ENCODE measurements around the gene CLCA4.

CLCA4 gene

DNA sequence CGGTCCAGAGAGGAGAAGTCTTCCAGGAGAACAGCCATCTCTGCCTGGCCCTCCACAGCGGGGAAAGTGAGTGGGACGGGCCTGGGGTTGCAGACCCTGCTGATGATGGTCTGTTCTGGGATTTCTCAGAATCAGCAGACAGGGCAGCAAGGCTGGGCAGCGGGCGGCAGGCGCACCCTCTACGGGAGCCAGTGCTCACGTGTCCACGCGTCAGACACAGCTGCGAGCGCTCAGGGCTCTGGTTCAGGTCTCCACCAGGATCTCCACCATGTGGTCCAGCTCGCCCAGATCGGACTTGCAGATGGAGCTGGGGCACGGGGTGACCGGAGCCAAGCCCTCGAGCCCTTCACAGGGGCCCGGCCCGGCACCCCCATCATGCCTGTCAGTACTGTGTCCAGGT lies 5.5 kb downstream of the CLCA4 start:
- TF ChIP-seq CTCF (IDR thresholded peaks at IDR 0.05), result no peak

- no peak for TF ChIP-seq CTCF (IDR thresholded peaks at IDR 0.05)
These were observed 10.9 kb downstream of the CLCA4 start for GRCh38 chr1:86557739-86558138.

DNA sequence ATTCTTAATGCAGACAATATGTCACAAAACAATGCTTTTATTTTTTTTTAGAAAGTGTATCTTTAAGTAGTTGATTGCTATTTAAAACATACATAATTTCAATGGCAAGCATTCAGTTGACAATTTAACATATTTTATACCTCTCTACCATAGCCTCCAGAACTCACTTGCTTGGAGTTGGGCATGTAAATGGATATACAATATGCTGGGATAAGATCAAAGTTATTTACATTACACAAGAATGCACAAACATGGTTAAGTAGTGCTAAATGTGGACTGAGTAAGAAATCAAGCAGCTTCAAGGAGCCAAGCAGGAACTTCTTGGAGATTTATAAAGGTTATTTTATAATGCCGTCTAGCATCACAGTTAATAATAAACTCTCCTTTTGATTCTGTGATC lies 17.0 kb downstream of the CLCA4 start:
- no peak for TF ChIP-seq CTCF (IDR thresholded peaks at IDR 0.05)

DNA sequence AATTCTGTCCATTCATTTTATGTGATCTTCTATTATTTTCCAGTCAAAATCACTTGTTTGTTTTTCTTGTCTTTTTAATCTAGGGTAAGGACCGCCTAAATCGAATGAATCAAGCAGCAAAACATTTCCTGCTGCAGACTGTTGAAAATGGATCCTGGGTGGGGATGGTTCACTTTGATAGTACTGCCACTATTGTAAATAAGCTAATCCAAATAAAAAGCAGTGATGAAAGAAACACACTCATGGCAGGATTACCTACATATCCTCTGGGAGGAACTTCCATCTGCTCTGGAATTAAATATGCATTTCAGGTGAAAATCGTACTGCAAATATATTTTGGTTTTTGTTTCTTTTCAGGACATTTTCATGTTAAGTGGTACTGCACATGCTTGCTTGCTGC lies 20.5 kb downstream of the CLCA4 start:
- no peak for TF ChIP-seq CTCF (IDR thresholded peaks at IDR 0.05)

GRCh38 chr1:86567878-86568277 lies 21.0 kb downstream of the CLCA4 start:
- TF ChIP-seq CTCF (IDR thresholded peaks at IDR 0.05), result no peak

DNA sequence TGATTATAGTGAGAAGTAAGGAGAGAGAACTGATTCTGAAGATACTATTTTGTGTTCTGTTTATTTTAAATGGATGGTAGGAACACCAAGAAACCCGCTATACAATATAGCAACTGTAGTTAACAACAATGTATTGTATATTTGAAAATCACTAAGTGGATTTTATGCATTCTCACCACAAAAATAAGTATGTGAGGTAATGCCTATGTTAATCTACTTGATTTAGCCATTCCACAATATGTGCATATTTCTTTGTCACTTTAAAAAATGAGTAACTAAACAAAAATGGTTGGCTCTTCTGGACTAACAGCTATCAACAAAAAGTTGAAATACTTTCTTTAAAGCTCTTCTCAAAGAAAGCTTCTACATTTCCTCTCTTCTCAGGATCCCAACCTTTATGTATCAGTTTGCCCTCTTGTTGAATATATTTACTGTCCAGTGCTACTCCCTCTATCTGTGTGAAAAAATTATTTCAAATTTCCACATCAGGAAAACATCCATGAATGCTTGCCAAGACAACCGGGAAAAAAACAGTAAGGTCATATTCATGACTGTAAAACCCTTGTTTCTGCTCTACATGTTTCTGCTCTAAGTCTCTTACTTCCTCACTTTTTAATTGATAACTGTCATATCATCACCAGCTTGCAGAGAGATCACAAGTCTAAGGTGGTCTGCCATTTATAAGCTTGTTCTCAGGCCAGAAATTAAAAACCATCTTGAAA lies 27.0 kb downstream of the CLCA4 start:
- TF ChIP-seq CTCF (IDR thresholded peaks at IDR 0.05), result no peak

GRCh38 chr1:86581231-86581630 lies 34.4 kb downstream of the CLCA4 start:
- TF ChIP-seq CTCF (IDR thresholded peaks at IDR 0.05), result no peak

GRCh38 chr1:86582161-86582560 lies 35.3 kb downstream of the CLCA4 start:
- TF ChIP-seq CTCF (IDR thresholded peaks at IDR 0.05), result no peak
